Activated CD8-positive, alpha-beta T cell treated with anti-CD3 and anti-CD28 coated beads for 36 hours (primary cell): ENCODE data around the gene TFB1M. TPM values are rescaled to one million over a fixed set of nuclear protein-coding genes. Genes with fewer than 3 reads are reported as not detected.

ENCODE experiments used
- ATAC-seq: fragments of 200-7000 bp; cut with Tn5 transposase; one replicate; pipeline ENCODE4 v1.10.0; 2021; ENCODE audit warnings: mild to moderate bottlenecking, moderate library complexity
- CTCF ChIA-PET: fragments of 350-600 bp; sonication (Branson Sonifier 250); formaldehyde crosslinking; loops from one replicate; lab custom pipeline; 2021; ENCODE audit warnings: antibody characterized with exemption; lab: Charles Lee
- POLR2A ChIA-PET: fragments of 350-600 bp; sonication (Branson Sonifier 250); formaldehyde crosslinking; loops from one replicate; lab custom pipeline; 2021; ENCODE audit warnings: antibody characterized with exemption; lab: Charles Lee
- DNase-seq: peaks from one replicate; pipeline ENCODE4 v3.0.0-alpha.2; 2020
- H3K27ac Mint-ChIP-seq: one replicate; pipeline ENCODE4 v1.8.0; 2021; ENCODE audit warnings: mild to moderate bottlenecking, mixed read lengths
- H3K27me3 Mint-ChIP-seq: one replicate; pipeline ENCODE4 v1.8.0; 2021; ENCODE audit warnings: mixed read lengths
- H3K36me3 Mint-ChIP-seq: one replicate; pipeline ENCODE4 v1.8.0; 2021; ENCODE audit warnings: low read depth, mixed read lengths
- H3K4me1 Mint-ChIP-seq: one replicate; pipeline ENCODE4 v1.8.0; 2021; ENCODE audit warnings: low read depth, mixed read lengths
- H3K4me3 Mint-ChIP-seq: one replicate; pipeline ENCODE4 v1.8.0; 2021; ENCODE audit warnings: mild to moderate bottlenecking, moderate library complexity, mixed read lengths
- H3K9me3 Mint-ChIP-seq: one replicate; pipeline ENCODE4 v1.8.0; 2021; ENCODE audit warnings: mixed read lengths
- intact Hi-C: fragments of 100-400 bp; cut with micrococcal nuclease; formaldehyde crosslinking; loops from one replicate; pipeline ENCODE4 v1.10.0; 2022
- total RNA-seq, 2 experiments: library from RNA; stranded (reverse); gene quantifications; one replicate each; pipeline ENCODE4 v1.2.3, GENCODE V29; 2021
- TF ChIP-seq, protein P1 (sequence below): fragments of 200-600 bp; IDR thresholded peaks from one replicate; pipeline ENCODE4 v1.8.0; 2022; ENCODE audit warnings: antibody characterized with exemption, mild to moderate bottlenecking

TFB1M gene
- total RNA-seq, 2 experiments from 2014 or later: 70.9 to 76.6 TPM

GRCh38 chr6:155247618-155248007, 66.7 kb downstream of the TFB1M start:
- peaks cover 23% of the 10 kb centered on the region for H3K36me3 Mint-ChIP-seq
- no peak overlapping the region for H3K4me3 Mint-ChIP-seq
- DNase-seq (no peak), ATAC-seq (no peak)
- H3K4me1 Mint-ChIP-seq: no peaks in the 10 kb centered on the region
- TF ChIP-seq, protein P1, sequence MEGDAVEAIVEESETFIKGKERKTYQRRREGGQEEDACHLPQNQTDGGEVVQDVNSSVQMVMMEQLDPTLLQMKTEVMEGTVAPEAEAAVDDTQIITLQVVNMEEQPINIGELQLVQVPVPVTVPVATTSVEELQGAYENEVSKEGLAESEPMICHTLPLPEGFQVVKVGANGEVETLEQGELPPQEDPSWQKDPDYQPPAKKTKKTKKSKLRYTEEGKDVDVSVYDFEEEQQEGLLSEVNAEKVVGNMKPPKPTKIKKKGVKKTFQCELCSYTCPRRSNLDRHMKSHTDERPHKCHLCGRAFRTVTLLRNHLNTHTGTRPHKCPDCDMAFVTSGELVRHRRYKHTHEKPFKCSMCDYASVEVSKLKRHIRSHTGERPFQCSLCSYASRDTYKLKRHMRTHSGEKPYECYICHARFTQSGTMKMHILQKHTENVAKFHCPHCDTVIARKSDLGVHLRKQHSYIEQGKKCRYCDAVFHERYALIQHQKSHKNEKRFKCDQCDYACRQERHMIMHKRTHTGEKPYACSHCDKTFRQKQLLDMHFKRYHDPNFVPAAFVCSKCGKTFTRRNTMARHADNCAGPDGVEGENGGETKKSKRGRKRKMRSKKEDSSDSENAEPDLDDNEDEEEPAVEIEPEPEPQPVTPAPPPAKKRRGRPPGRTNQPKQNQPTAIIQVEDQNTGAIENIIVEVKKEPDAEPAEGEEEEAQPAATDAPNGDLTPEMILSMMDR: no peak
- intact Hi-C loops: loop anchor here (5.0 kb wide), 1 partner anchor 70 kb away; no protein-coding TSS in a partner anchor
- ChIA-PET CTCF (interaction anchor here (1.1 to 2.6 kb wide), 7 partner anchors 10 to 320 kb away, joined by 3 to 27 read pairs (median 4); no protein-coding TSS in a partner anchor), POLR2A (no interaction called here)
- H3K27ac Mint-ChIP-seq: no peak overlapping the region
- H3K27me3 Mint-ChIP-seq: no peaks in the 10 kb centered on the region
- no peaks in the 10 kb centered on the region for H3K9me3 Mint-ChIP-seq

GRCh38 chr6:155246825-155247224, 67.5 kb downstream of the TFB1M start:
- Mint-ChIP-seq H3K4me3 (no peak overlapping the region), H3K27me3 (no peaks in the 10 kb centered on the region), H3K4me1 (no peaks in the 10 kb centered on the region), H3K9me3 (no peaks in the 10 kb centered on the region), H3K36me3 (peaks cover 23% of the 10 kb centered on the region), H3K27ac (no peak overlapping the region)
- ATAC-seq (no peak), DNase-seq (no peak)
- POLR2A ChIA-PET: no interaction called here
- TF ChIP-seq, protein P1: no peak
- intact Hi-C loops: loop anchor here (5.0 kb wide), 1 partner anchor 70 kb away; no protein-coding TSS in a partner anchor
- CTCF ChIA-PET: interaction anchor here (1.4 to 2.6 kb wide), 3 partner anchors 11 to 319 kb away, joined by 3 to 8 read pairs (median 8); no protein-coding TSS in a partner anchor

GRCh38 chr6:155245831-155246230, 68.5 kb downstream of the TFB1M start:
- CTCF ChIA-PET: no interaction called here

DNA sequence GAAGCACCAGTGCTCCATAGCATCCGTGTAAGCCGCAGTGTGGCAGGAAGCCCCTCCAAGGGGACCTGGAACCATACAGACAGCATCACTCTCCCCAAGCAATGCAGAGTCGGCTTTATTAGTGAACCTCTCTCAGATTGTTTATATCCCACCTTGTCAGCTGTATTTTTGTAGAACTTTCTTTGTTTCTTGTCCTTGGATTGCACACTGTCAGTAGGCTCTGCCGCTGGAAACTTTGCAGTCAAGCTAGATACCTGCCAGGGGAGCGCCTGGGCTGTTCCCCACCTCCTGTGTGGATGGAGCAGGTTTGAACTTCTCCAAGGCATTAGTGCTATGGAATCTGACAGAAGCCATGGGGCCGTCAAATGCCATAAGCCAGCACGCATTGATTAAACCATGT, 69.1 kb downstream of the TFB1M start:
- H3K27ac Mint-ChIP-seq: no peak overlapping the region
- no peak for ATAC-seq
- H3K27me3 Mint-ChIP-seq: no peaks in the 10 kb centered on the region
- DNase-seq: no peak
- no peaks in the 10 kb centered on the region for H3K4me1 Mint-ChIP-seq
- intact Hi-C loops: loop anchor here (5.0 kb wide), 1 partner anchor 68 kb away; no protein-coding TSS in a partner anchor
- no peak overlapping the region for H3K4me3 Mint-ChIP-seq
- H3K36me3 Mint-ChIP-seq: peaks cover 17% of the 10 kb centered on the region
- H3K9me3 Mint-ChIP-seq: no peaks in the 10 kb centered on the region
- TF ChIP-seq, protein P1: no peak
- ChIA-PET CTCF (no interaction called here), POLR2A (no interaction called here)

More at GRCh38 chr6:155245831-155246230, 68.5 kb downstream of the TFB1M start:
- Mint-ChIP-seq H3K27me3 (no peaks in the 10 kb centered on the region), H3K4me3 (no peak overlapping the region), H3K36me3 (peaks cover 20% of the 10 kb centered on the region), H3K9me3 (no peaks in the 10 kb centered on the region), H3K4me1 (no peaks in the 10 kb centered on the region), H3K27ac (no peak overlapping the region)
- intact Hi-C loops: loop anchor here (5.0 kb wide), 1 partner anchor 69 kb away; no protein-coding TSS in a partner anchor
- POLR2A ChIA-PET: no interaction called here
- DNase-seq (no peak), ATAC-seq (no peak)
- TF ChIP-seq, protein P1: no peak

GRCh38 chr6:155244434-155244833, 69.8 kb downstream of the TFB1M start:
- intact Hi-C loops: no loop called here
- DNase-seq: no peak
- POLR2A ChIA-PET: no interaction called here

More at GRCh38 chr6:155244434-155244833, 69.8 kb downstream of the TFB1M start:
- no peaks in the 10 kb centered on the region for H3K4me1 Mint-ChIP-seq
- H3K36me3 Mint-ChIP-seq: peaks cover 15% of the 10 kb centered on the region
- CTCF ChIA-PET: no interaction called here
- no peak for ATAC-seq
- H3K9me3 Mint-ChIP-seq: no peaks in the 10 kb centered on the region
- TF ChIP-seq, protein P1: no peak
- H3K27ac Mint-ChIP-seq: no peak overlapping the region
- H3K4me3 Mint-ChIP-seq: no peak overlapping the region
- no peaks in the 10 kb centered on the region for H3K27me3 Mint-ChIP-seq
